Dendritic cell treated with granulocyte-macrophage colony-stimulating factor and Interleukin-4, amounts not matched to agents 40 ng/mL and 50 ng/mL, for 4 days (primary cell): ENCODE measurements around the gene IHH.

Source experiments
- H3K27ac Mint-ChIP-seq: one replicate; pipeline ENCODE4 v1.8.0; 2022; ENCODE audit warnings: mild to moderate bottlenecking, mixed read lengths
- H3K27me3 Mint-ChIP-seq: one replicate; pipeline ENCODE4 v1.8.0; 2022; ENCODE audit warnings: mild to moderate bottlenecking, mixed read lengths
- H3K36me3 Mint-ChIP-seq: one replicate; pipeline ENCODE4 v1.8.0; 2022; ENCODE audit warnings: low read depth, mixed read lengths
- H3K4me1 Mint-ChIP-seq: one replicate; pipeline ENCODE4 v1.8.0; 2022; ENCODE audit warnings: low read depth, mixed read lengths
- H3K4me3 Mint-ChIP-seq: one replicate; pipeline ENCODE4 v1.8.0; 2022; ENCODE audit warnings: mild to moderate bottlenecking, moderate library complexity, mixed read lengths
- H3K9me3 Mint-ChIP-seq: one replicate; pipeline ENCODE4 v1.8.0; 2022; ENCODE audit warnings: mixed read lengths
- intact Hi-C: fragments of 100-400 bp; cut with micrococcal nuclease; formaldehyde crosslinking; loops from one replicate; pipeline ENCODE4 v1.15.0; 2022

IHH gene

GRCh38 chr2:219010162-219010756 is 50.5 kb downstream of the IHH start:
- Mint-ChIP-seq H3K4me3 (no peak overlapping the region), H3K36me3 (no peaks in the 10 kb centered on the region), H3K4me1 (no peaks in the 10 kb centered on the region), H3K9me3 (no peaks in the 10 kb centered on the region), H3K27ac (no peak overlapping the region), H3K27me3 (peaks cover 52% of the 10 kb centered on the region)
- intact Hi-C loops = no loop called here

- H3K4me3 Mint-ChIP-seq = no peak overlapping the region
- H3K27me3 Mint-ChIP-seq = peaks cover 54% of the 10 kb centered on the region
- intact Hi-C loops = no loop called here
- no peaks in the 10 kb centered on the region for H3K36me3 Mint-ChIP-seq
- no peaks in the 10 kb centered on the region for H3K9me3 Mint-ChIP-seq
- H3K4me1 Mint-ChIP-seq = no peaks in the 10 kb centered on the region
- H3K27ac Mint-ChIP-seq = no peak overlapping the region
Measured at GRCh38 chr2:219009294-219009693, 51.4 kb downstream of the IHH start.
